Activated CD4-positive, alpha-beta memory T cell treated with anti-CD3 and anti-CD28 coated beads for 36 hours (primary cell): ENCODE data around the gene NDRG3. TPM values are rescaled to one million over a fixed set of nuclear protein-coding genes. Genes with fewer than 3 reads are reported as not detected.
"Not testable (repeated sequence)": the region's sequence is repeated elsewhere in the genome, so short reads cannot be mapped to it uniquely, and the experiment has no call there.

ENCODE experiments used
- CTCF ChIA-PET: fragments of 350-600 bp; sonication (Branson Sonifier 250); formaldehyde crosslinking; loops from one replicate; lab custom pipeline; 2021; ENCODE audit warnings: antibody characterized with exemption, inconsistent platforms; lab: Charles Lee
- POLR2A ChIA-PET: fragments of 350-600 bp; sonication (Branson Sonifier 250); formaldehyde crosslinking; loops from one replicate; lab custom pipeline; 2021; ENCODE audit warnings: antibody characterized with exemption; lab: Charles Lee
- DNase-seq: peaks from one replicate; pipeline ENCODE4 v3.0.0-alpha.2; 2020
- H3K27ac Mint-ChIP-seq: one replicate; pipeline ENCODE4 v1.8.0; 2021; ENCODE audit warnings: mixed read lengths
- H3K27me3 Mint-ChIP-seq: one replicate; pipeline ENCODE4 v1.8.0; 2021; ENCODE audit warnings: mixed read lengths
- H3K36me3 Mint-ChIP-seq: one replicate; pipeline ENCODE4 v1.8.0; 2021; ENCODE audit warnings: mixed read lengths
- H3K4me1 Mint-ChIP-seq: one replicate; pipeline ENCODE4 v1.8.0; 2021; ENCODE audit warnings: low read depth, mixed read lengths
- H3K4me3 Mint-ChIP-seq: one replicate; pipeline ENCODE4 v1.8.0; 2021; ENCODE audit warnings: mild to moderate bottlenecking, mixed read lengths
- H3K9me3 Mint-ChIP-seq: one replicate; pipeline ENCODE4 v1.8.0; 2021; ENCODE audit warnings: mixed read lengths
- intact Hi-C: fragments of 100-400 bp; cut with micrococcal nuclease; formaldehyde crosslinking; loops from one replicate; pipeline ENCODE4 v1.15.1; 2023
- total RNA-seq, 2 experiments: library from RNA; stranded (reverse); gene quantifications; one replicate each; pipeline ENCODE4 v1.2.3, GENCODE V29; 2021

Gene NDRG3
- total RNA-seq, 2 experiments from 2014 or later = 29.9 to 33.1 TPM

GRCh38 chr20:36736451-36737182 is 9.3 kb downstream of the NDRG3 start:
- POLR2A ChIA-PET = interaction anchor here (1.0 kb wide), 1 partner anchor 37 kb away, joined by 4 read pairs; the partner anchor contains the start of gene DSN1
- no peaks in the 10 kb centered on the region for H3K9me3 Mint-ChIP-seq
- peaks cover 27% of the 10 kb centered on the region for H3K4me1 Mint-ChIP-seq
- CTCF ChIA-PET = interaction anchor here (0.9 to 2.1 kb wide), 6 partner anchors 19 to 150 kb away, joined by 3 to 11 read pairs (median 4); partner anchors contain the start of gene DSN1
- no peaks in the 10 kb centered on the region for H3K27me3 Mint-ChIP-seq
- H3K27ac Mint-ChIP-seq = no peak overlapping the region
- no peak for DNase-seq
- no peak overlapping the region for H3K4me3 Mint-ChIP-seq
- intact Hi-C loops = no loop called here
- H3K36me3 Mint-ChIP-seq = no peaks in the 10 kb centered on the region

- intact Hi-C loops = loop anchor here (2.0 to 5.0 kb wide), 2 partner anchors 14 to 90 kb away; partner anchors contain the start of gene NDRG3
- DNase-seq = no peak
- peaks cover 35% of the 10 kb centered on the region for H3K4me1 Mint-ChIP-seq
- H3K9me3 Mint-ChIP-seq = no peaks in the 10 kb centered on the region
- CTCF ChIA-PET = interaction anchor here (0.8 to 3.8 kb wide), 4 partner anchors 13 to 118 kb away, joined by 3 to 21 read pairs (median 11); partner anchors contain the start of gene NDRG3
- no peaks in the 10 kb centered on the region for H3K36me3 Mint-ChIP-seq
- no peak overlapping the region for H3K4me3 Mint-ChIP-seq
- POLR2A ChIA-PET = interaction anchor here (1.0 to 1.5 kb wide), 2 partner anchors 89 to 158 kb away, joined by 3 to 5 read pairs; no protein-coding TSS in a partner anchor
- H3K27ac Mint-ChIP-seq = peak overlapping the region; percentile 66
- H3K27me3 Mint-ChIP-seq = no peaks in the 10 kb centered on the region
Observed at GRCh38 chr20:36732456-36732855, 13.4 kb downstream of the NDRG3 start.

- H3K36me3 Mint-ChIP-seq = no peaks in the 10 kb centered on the region
- ChIA-PET CTCF (interaction anchor here (0.6 to 1.4 kb wide), 10 partner anchors 12 to 476 kb away, joined by 3 to 7 read pairs (median 4); no protein-coding TSS in a partner anchor), POLR2A (interaction anchor here (1.0 kb wide), 1 partner anchor 124 kb away, joined by 3 read pairs; no protein-coding TSS in a partner anchor)
- H3K4me3 Mint-ChIP-seq = no peak overlapping the region
- H3K27ac Mint-ChIP-seq = no peak overlapping the region
- no peaks in the 10 kb centered on the region for H3K9me3 Mint-ChIP-seq
- DNase-seq = peak; percentile 26
- no peaks in the 10 kb centered on the region for H3K27me3 Mint-ChIP-seq
- intact Hi-C loops = loop anchor here (2.0 kb wide), 1 partner anchor 116 kb away; no protein-coding TSS in a partner anchor
- H3K4me1 Mint-ChIP-seq = peaks cover 22% of the 10 kb centered on the region
Observed at GRCh38 chr20:36728986-36729385, 16.9 kb downstream of the NDRG3 start.

- Mint-ChIP-seq H3K27me3 (no peaks in the 10 kb centered on the region), H3K27ac (no peak overlapping the region), H3K9me3 (no peaks in the 10 kb centered on the region), H3K4me3 (no peak overlapping the region), H3K4me1 (peaks cover 9% of the 10 kb centered on the region), H3K36me3 (peaks cover 2% of the 10 kb centered on the region)
- DNase-seq = no peak
- intact Hi-C loops = no loop called here
- ChIA-PET CTCF (interaction anchor here (0.7 kb wide), 1 partner anchor 281 kb away, joined by 4 read pairs; no protein-coding TSS in a partner anchor), POLR2A (no interaction called here)
Observed at GRCh38 chr20:36726168-36726567, 19.7 kb downstream of the NDRG3 start.

GRCh38 chr20:36720510-36720909 is 25.4 kb downstream of the NDRG3 start:
- intact Hi-C loops = no loop called here

GRCh38 chr20:36717657-36718056 is 28.2 kb downstream of the NDRG3 start:
- Mint-ChIP-seq H3K27me3 (no peaks in the 10 kb centered on the region), H3K36me3 (peaks cover 4% of the 10 kb centered on the region), H3K4me3 (no peak overlapping the region), H3K4me1 (peaks cover 10% of the 10 kb centered on the region), H3K9me3 (no peaks in the 10 kb centered on the region), H3K27ac (no peak overlapping the region)
- DNase-seq = no peak
- ChIA-PET CTCF (interaction anchor here (1.1 to 2.9 kb wide), 3 partner anchors 37 to 164 kb away, joined by 3 to 14 read pairs (median 7); no protein-coding TSS in a partner anchor), POLR2A (no interaction called here)
- intact Hi-C loops = no loop called here

More at GRCh38 chr20:36720510-36720909, 25.4 kb downstream of the NDRG3 start:
- peaks cover 10% of the 10 kb centered on the region for H3K4me1 Mint-ChIP-seq
- no peaks in the 10 kb centered on the region for H3K27me3 Mint-ChIP-seq
- H3K9me3 Mint-ChIP-seq = no peaks in the 10 kb centered on the region
- H3K36me3 Mint-ChIP-seq = peaks cover 4% of the 10 kb centered on the region
- H3K27ac Mint-ChIP-seq = peak overlapping the region; percentile 8
- no peak overlapping the region for H3K4me3 Mint-ChIP-seq
- ChIA-PET POLR2A (interaction anchor here (0.6 kb wide), 1 partner anchor 62 kb away, joined by 3 read pairs; no protein-coding TSS in a partner anchor), CTCF (interaction anchor here (0.8 to 1.2 kb wide), 2 partner anchors 26 to 164 kb away, joined by 3 read pairs; no protein-coding TSS in a partner anchor)
- peak; percentile 66 for DNase-seq

- ChIA-PET CTCF (interaction anchor here (1.1 to 2.9 kb wide), 3 partner anchors 38 to 165 kb away, joined by 3 to 14 read pairs (median 7); no protein-coding TSS in a partner anchor), POLR2A (no interaction called here)
- H3K9me3 Mint-ChIP-seq = no peaks in the 10 kb centered on the region
Observed at GRCh38 chr20:36717021-36717420, 28.9 kb downstream of the NDRG3 start.

GRCh38 chr20:36712775-36713174 is 33.1 kb downstream of the NDRG3 start:
- ChIA-PET CTCF (interaction anchor here (1.7 kb wide), 1 partner anchor 42 kb away, joined by 4 read pairs; no protein-coding TSS in a partner anchor), POLR2A (interaction anchor here (1.0 kb wide), 1 partner anchor 32 kb away, joined by 3 read pairs; no protein-coding TSS in a partner anchor)
- H3K27me3 Mint-ChIP-seq = no peaks in the 10 kb centered on the region
- no peak for DNase-seq
- intact Hi-C loops = no loop called here
- no peak overlapping the region for H3K4me3 Mint-ChIP-seq
- H3K4me1 Mint-ChIP-seq = no peaks in the 10 kb centered on the region
- no peaks in the 10 kb centered on the region for H3K9me3 Mint-ChIP-seq
- no peaks in the 10 kb centered on the region for H3K36me3 Mint-ChIP-seq
- H3K27ac Mint-ChIP-seq = no peak overlapping the region

More at GRCh38 chr20:36717021-36717420, 28.9 kb downstream of the NDRG3 start:
- peaks cover 4% of the 10 kb centered on the region for H3K36me3 Mint-ChIP-seq
- peaks cover 10% of the 10 kb centered on the region for H3K4me1 Mint-ChIP-seq
- no peak overlapping the region for H3K27ac Mint-ChIP-seq
- no peaks in the 10 kb centered on the region for H3K27me3 Mint-ChIP-seq
- intact Hi-C loops = no loop called here
- DNase-seq = no peak
- H3K4me3 Mint-ChIP-seq = no peak overlapping the region

- H3K27ac Mint-ChIP-seq = no peak overlapping the region
- H3K27me3 Mint-ChIP-seq = no peaks in the 10 kb centered on the region
- H3K9me3 Mint-ChIP-seq = no peaks in the 10 kb centered on the region
- ChIA-PET CTCF (no interaction called here), POLR2A (no interaction called here)
- no peak for DNase-seq
- no peaks in the 10 kb centered on the region for H3K36me3 Mint-ChIP-seq
- H3K4me3 Mint-ChIP-seq = no peak overlapping the region
- no peaks in the 10 kb centered on the region for H3K4me1 Mint-ChIP-seq
- intact Hi-C loops = no loop called here
Observed at GRCh38 chr20:36709126-36709525, 36.8 kb downstream of the NDRG3 start.

GRCh38 chr20:36703530-36703929 is 42.4 kb downstream of the NDRG3 start:
- POLR2A ChIA-PET = no interaction called here

GRCh38 chr20:36700438-36700837 is 45.5 kb downstream of the NDRG3 start:
- Mint-ChIP-seq H3K4me1 (no peaks in the 10 kb centered on the region), H3K9me3 (no peaks in the 10 kb centered on the region), H3K36me3 (peaks cover 4% of the 10 kb centered on the region), H3K4me3 (no peak overlapping the region), H3K27ac (no peak overlapping the region), H3K27me3 (no peaks in the 10 kb centered on the region)
- CTCF ChIA-PET = no interaction called here
- DNase-seq = no peak
- POLR2A ChIA-PET = interaction anchor here (1.4 kb wide), 1 partner anchor 16 kb away, joined by 4 read pairs; no protein-coding TSS in a partner anchor
- intact Hi-C loops = no loop called here

More at GRCh38 chr20:36703530-36703929, 42.4 kb downstream of the NDRG3 start:
- CTCF ChIA-PET = no interaction called here
- no peaks in the 10 kb centered on the region for H3K36me3 Mint-ChIP-seq
- H3K4me1 Mint-ChIP-seq = no peaks in the 10 kb centered on the region
- intact Hi-C loops = no loop called here
- no peak overlapping the region for H3K27ac Mint-ChIP-seq
- DNase-seq = no peak
- H3K9me3 Mint-ChIP-seq = no peaks in the 10 kb centered on the region
- no peak overlapping the region for H3K4me3 Mint-ChIP-seq
- H3K27me3 Mint-ChIP-seq = no peaks in the 10 kb centered on the region

GRCh38 chr20:36695467-36695866 is 50.4 kb downstream of the NDRG3 start:
- H3K4me1 Mint-ChIP-seq, H3K27me3 Mint-ChIP-seq, H3K9me3 Mint-ChIP-seq, intact Hi-C loops, H3K4me3 Mint-ChIP-seq, POLR2A ChIA-PET, H3K36me3 Mint-ChIP-seq, H3K27ac Mint-ChIP-seq, DNase-seq: not testable (repeated sequence)
- CTCF ChIA-PET = interaction anchor here (1.2 kb wide), 1 partner anchor 495 kb away, joined by 3 read pairs; no protein-coding TSS in a partner anchor
